Liver (tissue), 9 donors: ENCODE results near the gene KIF26B. TPM values are rescaled to one million over a fixed set of nuclear protein-coding genes. Genes with fewer than 3 reads are reported as not detected.

Experiments
- DNase-seq: peaks from one replicate; pipeline ENCODE4 v3.0.0-alpha.2; 2017; ENCODE audit warnings: low spot score
- H3K27ac ChIP-seq, 2 donors: one replicate each; pipeline ENCODE4 v1.7.0; 2013; ENCODE audit warnings: inconsistent platforms in 2 of 2, low read length in 2 of 2, control low read depth in 1 of 2, low read depth in 1 of 2, mild to moderate bottlenecking in 1 of 2
- H3K27me3 ChIP-seq, 4 donors: one replicate each; pipeline versions ENCODE4 v1.6.1 to v1.7.0; 2013; ENCODE audit warnings: low read length in 3 of 4, inconsistent platforms in 1 of 4, mild to moderate bottlenecking in 1 of 4, moderate library complexity in 1 of 4; ENCODE audit not compliant: control insufficient read depth in 4 of 4, insufficient read depth in 4 of 4
- H3K36me3 ChIP-seq, 4 donors: one replicate each; pipeline versions ENCODE4 v1.6.1 to v1.7.0; 2013; ENCODE audit warnings: low read length in 3 of 4, mild to moderate bottlenecking in 3 of 4, low read depth in 1 of 4, moderate library complexity in 1 of 4; ENCODE audit not compliant: control insufficient read depth in 4 of 4, insufficient read depth in 3 of 4
- H3K4me1 ChIP-seq, 4 donors: one replicate each; pipeline versions ENCODE4 v1.6.1 to v1.7.0; 2013; ENCODE audit warnings: low read length in 3 of 4, mild to moderate bottlenecking in 3 of 4, moderate library complexity in 1 of 4; ENCODE audit not compliant: control insufficient read depth in 4 of 4, insufficient read depth in 4 of 4
- H3K4me3 ChIP-seq, 3 donors: one replicate each; pipeline versions ENCODE4 v1.6.1 to v1.7.0; 2013; ENCODE audit warnings: low read length in 3 of 3, control low read depth in 1 of 3, low read depth in 1 of 3, mild to moderate bottlenecking in 1 of 3
- H3K9ac ChIP-seq, 2 donors: one replicate each; pipeline ENCODE4 v1.7.0; 2013; ENCODE audit warnings: low read length in 2 of 2, mild to moderate bottlenecking in 2 of 2, moderate library complexity in 2 of 2, control low read depth in 1 of 2, low read depth in 1 of 2
- H3K9me3 ChIP-seq, 4 donors: one replicate each; pipeline versions ENCODE4 v1.6.1 to v1.7.0; 2013; ENCODE audit warnings: low read length in 3 of 4; ENCODE audit not compliant: control insufficient read depth in 4 of 4
- EGR1 ChIP-seq, 2 donors: IDR thresholded peaks; 2 replicates each; pipeline ENCODE4 v1.6.1; 2016 to 2018; ENCODE audit warnings: antibody characterized with exemption in 2 of 2, low read depth in 2 of 2
- FOXA1 ChIP-seq: IDR thresholded peaks from 2 replicates; pipeline ENCODE4 v1.6.1; 2016; ENCODE audit warnings: antibody characterized with exemption
- FOXA2 ChIP-seq: IDR thresholded peaks from 2 replicates; pipeline ENCODE4 v1.6.1; 2016; ENCODE audit warnings: antibody characterized with exemption
- GABPA ChIP-seq, 2 donors: IDR thresholded peaks in 1 of 2; conservative IDR thresholded peaks in 1 of 2; 2 replicates each; pipeline ENCODE4 v1.6.1; 2016; ENCODE audit warnings: antibody characterized with exemption in 2 of 2, mild to moderate bottlenecking in 1 of 2, moderate library complexity in 1 of 2
- HNF4A ChIP-seq, 2 donors: conservative IDR thresholded peaks; 2 replicates each; pipeline ENCODE4 v1.6.1; 2016; ENCODE audit warnings: antibody characterized with exemption in 2 of 2, mild to moderate bottlenecking in 2 of 2
- HNF4G ChIP-seq: IDR thresholded peaks from 2 replicates; pipeline ENCODE4 v1.6.1; 2016; ENCODE audit warnings: antibody characterized with exemption
- JUND ChIP-seq, 2 donors: IDR thresholded peaks; 2 replicates each; pipeline ENCODE4 v1.6.1; 2016; ENCODE audit warnings: antibody characterized with exemption in 2 of 2
- NR2F2 ChIP-seq: IDR thresholded peaks from 2 replicates; pipeline ENCODE4 v1.6.1; 2016; ENCODE audit warnings: antibody characterized with exemption
- RAD21 ChIP-seq, 2 donors: IDR thresholded peaks; 2 replicates each; pipeline ENCODE4 v1.6.1; 2016; ENCODE audit warnings: antibody characterized with exemption in 2 of 2, mild to moderate bottlenecking in 2 of 2
- RXRA ChIP-seq, 2 donors: IDR thresholded peaks; 2 replicates each; pipeline ENCODE4 v1.6.1; 2017 to 2018; ENCODE audit warnings: antibody characterized with exemption in 2 of 2, mild to moderate bottlenecking in 1 of 2
- SP1 ChIP-seq: IDR thresholded peaks from 2 replicates; pipeline ENCODE4 v1.6.1; 2018; ENCODE audit warnings: antibody characterized with exemption, mild to moderate bottlenecking
- TAF1 ChIP-seq: conservative IDR thresholded peaks from 2 replicates; pipeline ENCODE4 v1.6.1; 2016; ENCODE audit warnings: antibody characterized with exemption, mild to moderate bottlenecking
- YY1 ChIP-seq: IDR thresholded peaks from 2 replicates; pipeline ENCODE4 v1.6.1; 2016; ENCODE audit warnings: antibody characterized with exemption, mild to moderate bottlenecking
- WGBS: extraction: QIAGEN DNeasy Blood & Tissue Kit; methylation state at CpG from one replicate; pipeline ENCODE4 v1.1.7; 2013; 5-methylcytosine and 5-hydroxymethylcytosine counted together
- polyA plus RNA-seq, 2 donors: library from polyadenylated mRNA; stranded (reverse) in 1 of 2; unstranded in 1 of 2; fragments of 200-250 nt in 1 of 2; fragments of >200 nt in 1 of 2; fragmentation: Nextera tagmentation in 1 of 2; extraction: Ambion mirVana in 1 of 2; gene quantifications; one replicate each; pipeline versions ENCODE4 v1.2.1 to v1.2.3, GENCODE V29; 2013 to 2015
- total RNA-seq, 2 donors: library from RNA; depleted of rRNA; stranded (reverse); fragments of >200 nt; gene quantifications; one replicate each; pipeline ENCODE4 v1.2.3, GENCODE V29; 2014
- TF ChIP-seq, protein P1 (sequence below): IDR thresholded peaks from 2 replicates; pipeline ENCODE4 v1.6.1; 2016; ENCODE audit warnings: antibody characterized with exemption
- TF ChIP-seq, protein P2 (sequence below): fragments of 150-350 bp; IDR thresholded peaks from 2 replicates; pipeline ENCODE4 v1.5.1; 2017; ENCODE audit warnings: improper control_type of control experiment, low read depth, low read length; ENCODE audit not compliant: missing input control
- TF ChIP-seq, protein P3 (sequence below): IDR thresholded peaks from 2 replicates; pipeline ENCODE4 v1.6.1; 2016; ENCODE audit warnings: antibody characterized with exemption
- TF ChIP-seq, protein P4 (sequence below): IDR thresholded peaks from 2 replicates; pipeline ENCODE4 v1.6.1; 2016; ENCODE audit warnings: antibody characterized with exemption
- TF ChIP-seq, protein P5 (sequence below): IDR thresholded peaks from 2 replicates; pipeline ENCODE4 v1.6.1; 2016; ENCODE audit warnings: antibody characterized with exemption, mild to moderate bottlenecking
- donor health status: healthy.
- donor health status: healthy.
- donor health status: healthy.
- donor health status: healthy.
- donor health status: healthy.

Gene KIF26B
- total and polyA plus RNA-seq, 4 donors, result 0.10 to 1.7 (median 0.34) TPM

DNA sequence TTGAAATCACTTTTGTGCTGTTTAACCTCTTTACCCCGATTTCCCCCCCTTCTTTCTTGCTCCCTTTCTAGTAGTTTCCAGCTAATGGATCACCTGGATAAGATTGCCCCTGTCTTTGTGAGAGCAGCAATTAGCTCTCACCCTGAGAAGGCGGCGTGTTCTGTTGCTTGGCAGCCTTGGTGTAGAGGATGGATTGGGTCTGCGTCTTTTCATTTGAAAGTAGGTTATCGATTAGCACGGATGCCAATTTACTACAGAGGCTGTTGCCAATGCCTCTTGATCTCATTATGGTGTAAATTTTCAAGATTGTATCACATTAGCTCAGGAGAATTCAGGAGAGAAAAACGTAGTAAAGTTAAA lies 26.4 kb downstream of the KIF26B start:
- DNase-seq, result no peak
- 79% methylated on average over 7 of the region's 7 CpGs for WGBS
- H3K27ac ChIP-seq, result no peak overlapping the region
- H3K4me1 ChIP-seq, result no peaks in the 10 kb centered on the region
- TF ChIP-seq, protein P1, sequence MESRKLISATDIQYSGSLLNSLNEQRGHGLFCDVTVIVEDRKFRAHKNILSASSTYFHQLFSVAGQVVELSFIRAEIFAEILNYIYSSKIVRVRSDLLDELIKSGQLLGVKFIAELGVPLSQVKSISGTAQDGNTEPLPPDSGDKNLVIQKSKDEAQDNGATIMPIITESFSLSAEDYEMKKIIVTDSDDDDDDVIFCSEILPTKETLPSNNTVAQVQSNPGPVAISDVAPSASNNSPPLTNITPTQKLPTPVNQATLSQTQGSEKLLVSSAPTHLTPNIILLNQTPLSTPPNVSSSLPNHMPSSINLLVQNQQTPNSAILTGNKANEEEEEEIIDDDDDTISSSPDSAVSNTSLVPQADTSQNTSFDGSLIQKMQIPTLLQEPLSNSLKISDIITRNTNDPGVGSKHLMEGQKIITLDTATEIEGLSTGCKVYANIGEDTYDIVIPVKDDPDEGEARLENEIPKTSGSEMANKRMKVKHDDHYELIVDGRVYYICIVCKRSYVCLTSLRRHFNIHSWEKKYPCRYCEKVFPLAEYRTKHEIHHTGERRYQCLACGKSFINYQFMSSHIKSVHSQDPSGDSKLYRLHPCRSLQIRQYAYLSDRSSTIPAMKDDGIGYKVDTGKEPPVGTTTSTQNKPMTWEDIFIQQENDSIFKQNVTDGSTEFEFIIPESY, result no peak
- no peak for TF ChIP-seq EGR1 (IDR thresholded peaks at IDR 0.05; ENCODE audit: low read depth in 2 of 2)
- TF ChIP-seq FOXA1, result no peak
- no peak for TF ChIP-seq GABPA (IDR thresholded peaks at IDR 0.05 in 1 of 2, conservative IDR thresholded peaks at IDR 0.05 in 1 of 2)
- TF ChIP-seq, protein P2, sequence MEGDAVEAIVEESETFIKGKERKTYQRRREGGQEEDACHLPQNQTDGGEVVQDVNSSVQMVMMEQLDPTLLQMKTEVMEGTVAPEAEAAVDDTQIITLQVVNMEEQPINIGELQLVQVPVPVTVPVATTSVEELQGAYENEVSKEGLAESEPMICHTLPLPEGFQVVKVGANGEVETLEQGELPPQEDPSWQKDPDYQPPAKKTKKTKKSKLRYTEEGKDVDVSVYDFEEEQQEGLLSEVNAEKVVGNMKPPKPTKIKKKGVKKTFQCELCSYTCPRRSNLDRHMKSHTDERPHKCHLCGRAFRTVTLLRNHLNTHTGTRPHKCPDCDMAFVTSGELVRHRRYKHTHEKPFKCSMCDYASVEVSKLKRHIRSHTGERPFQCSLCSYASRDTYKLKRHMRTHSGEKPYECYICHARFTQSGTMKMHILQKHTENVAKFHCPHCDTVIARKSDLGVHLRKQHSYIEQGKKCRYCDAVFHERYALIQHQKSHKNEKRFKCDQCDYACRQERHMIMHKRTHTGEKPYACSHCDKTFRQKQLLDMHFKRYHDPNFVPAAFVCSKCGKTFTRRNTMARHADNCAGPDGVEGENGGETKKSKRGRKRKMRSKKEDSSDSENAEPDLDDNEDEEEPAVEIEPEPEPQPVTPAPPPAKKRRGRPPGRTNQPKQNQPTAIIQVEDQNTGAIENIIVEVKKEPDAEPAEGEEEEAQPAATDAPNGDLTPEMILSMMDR, result no peak
- TF ChIP-seq HNF4A (conservative IDR thresholded peaks at IDR 0.05), result no peak
- TF ChIP-seq, protein P3, sequence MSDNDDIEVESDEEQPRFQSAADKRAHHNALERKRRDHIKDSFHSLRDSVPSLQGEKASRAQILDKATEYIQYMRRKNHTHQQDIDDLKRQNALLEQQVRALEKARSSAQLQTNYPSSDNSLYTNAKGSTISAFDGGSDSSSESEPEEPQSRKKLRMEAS, result no peak
- no peak for TF ChIP-seq NR2F2
- TF ChIP-seq RXRA (IDR thresholded peaks at IDR 0.05), result no peak
- no peak for TF ChIP-seq SP1
- TF ChIP-seq HNF4G, result no peak
- TF ChIP-seq TAF1, result no peak
- TF ChIP-seq, protein P4, sequence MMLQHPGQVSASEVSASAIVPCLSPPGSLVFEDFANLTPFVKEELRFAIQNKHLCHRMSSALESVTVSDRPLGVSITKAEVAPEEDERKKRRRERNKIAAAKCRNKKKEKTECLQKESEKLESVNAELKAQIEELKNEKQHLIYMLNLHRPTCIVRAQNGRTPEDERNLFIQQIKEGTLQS, result no peak
- no peak for TF ChIP-seq JUND (IDR thresholded peaks at IDR 0.05)
- TF ChIP-seq YY1, result no peak
- TF ChIP-seq, protein P5, sequence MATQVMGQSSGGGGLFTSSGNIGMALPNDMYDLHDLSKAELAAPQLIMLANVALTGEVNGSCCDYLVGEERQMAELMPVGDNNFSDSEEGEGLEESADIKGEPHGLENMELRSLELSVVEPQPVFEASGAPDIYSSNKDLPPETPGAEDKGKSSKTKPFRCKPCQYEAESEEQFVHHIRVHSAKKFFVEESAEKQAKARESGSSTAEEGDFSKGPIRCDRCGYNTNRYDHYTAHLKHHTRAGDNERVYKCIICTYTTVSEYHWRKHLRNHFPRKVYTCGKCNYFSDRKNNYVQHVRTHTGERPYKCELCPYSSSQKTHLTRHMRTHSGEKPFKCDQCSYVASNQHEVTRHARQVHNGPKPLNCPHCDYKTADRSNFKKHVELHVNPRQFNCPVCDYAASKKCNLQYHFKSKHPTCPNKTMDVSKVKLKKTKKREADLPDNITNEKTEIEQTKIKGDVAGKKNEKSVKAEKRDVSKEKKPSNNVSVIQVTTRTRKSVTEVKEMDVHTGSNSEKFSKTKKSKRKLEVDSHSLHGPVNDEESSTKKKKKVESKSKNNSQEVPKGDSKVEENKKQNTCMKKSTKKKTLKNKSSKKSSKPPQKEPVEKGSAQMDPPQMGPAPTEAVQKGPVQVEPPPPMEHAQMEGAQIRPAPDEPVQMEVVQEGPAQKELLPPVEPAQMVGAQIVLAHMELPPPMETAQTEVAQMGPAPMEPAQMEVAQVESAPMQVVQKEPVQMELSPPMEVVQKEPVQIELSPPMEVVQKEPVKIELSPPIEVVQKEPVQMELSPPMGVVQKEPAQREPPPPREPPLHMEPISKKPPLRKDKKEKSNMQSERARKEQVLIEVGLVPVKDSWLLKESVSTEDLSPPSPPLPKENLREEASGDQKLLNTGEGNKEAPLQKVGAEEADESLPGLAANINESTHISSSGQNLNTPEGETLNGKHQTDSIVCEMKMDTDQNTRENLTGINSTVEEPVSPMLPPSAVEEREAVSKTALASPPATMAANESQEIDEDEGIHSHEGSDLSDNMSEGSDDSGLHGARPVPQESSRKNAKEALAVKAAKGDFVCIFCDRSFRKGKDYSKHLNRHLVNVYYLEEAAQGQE, result no peak
- no peak for TF ChIP-seq FOXA2
- TF ChIP-seq RAD21 (IDR thresholded peaks at IDR 0.05), result no peak
- no peaks in the 10 kb centered on the region for H3K36me3 ChIP-seq
- no peak overlapping the region for H3K9ac ChIP-seq
- H3K9me3 ChIP-seq, result no peaks in the 10 kb centered on the region
- no peak overlapping the region for H3K4me3 ChIP-seq
- H3K27me3 ChIP-seq, result peaks cover 0 to 1% (median 0%) of the 10 kb centered on the region in 4 donors
